ENCODE measurements around the gene EFCAB10. TPM values are rescaled to one million over a fixed set of nuclear protein-coding genes. Genes with fewer than 3 reads are reported as not detected.

Gene EFCAB10
- total and polyA plus RNA-seq, 2 donors from 2014 or later = 0.91 TPM; not detected in 1

DNA sequence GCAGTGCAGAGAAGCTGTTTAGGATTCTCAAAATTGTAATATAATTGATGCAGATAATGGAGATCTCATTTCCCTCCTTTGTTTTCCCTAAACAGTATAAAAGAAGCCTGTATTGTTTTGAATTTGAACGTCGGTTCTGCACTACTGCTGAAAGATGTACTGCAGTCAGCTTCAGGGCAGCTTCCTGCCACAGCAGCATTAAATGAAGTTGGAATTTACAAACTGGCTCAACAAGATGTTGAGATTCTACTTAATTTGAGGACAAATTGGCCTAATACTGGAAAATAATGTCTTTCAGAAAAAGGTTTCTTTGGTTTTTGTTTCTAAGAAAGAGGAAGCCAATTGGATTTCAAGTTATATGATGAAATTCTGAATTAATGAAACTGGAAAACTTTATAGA lies 14.3 kb downstream of the EFCAB10 start:
- intact Hi-C loops (cut with DNase I) = no loop called here
- TF ChIP-seq CTCF (IDR thresholded peaks at IDR 0.05; ENCODE audit: borderline replicate concordance, extremely low read depth, insufficient read depth) = no peak
- Histone ChIP-seq H3K4me1 (ENCODE audit: control insufficient read depth in 2 of 3, insufficient read depth in 2 of 3, low read depth in 1 of 3, low read length in 3 of 3) (no peaks in the 10 kb centered on the region), H3K27ac (ENCODE audit: low read depth in 2 of 2, low read length in 2 of 2) (no peak overlapping the region), H3K9me3 (ENCODE audit: control insufficient read depth in 2 of 3, insufficient read depth in 1 of 3, low read length in 3 of 3) (no peaks in the 10 kb centered on the region), H3K9ac (ENCODE audit: low read length in 3 of 3) (no peak overlapping the region), H3K27me3 (ENCODE audit: control insufficient read depth, insufficient read depth, low read length) (no peaks in the 10 kb centered on the region), H3K4me3 (ENCODE audit: low read length in 3 of 3) (no peak overlapping the region), H3K36me3 (ENCODE audit: control insufficient read depth in 2 of 3, insufficient read depth in 3 of 3, low read length in 3 of 3) (peaks cover 4 to 27% (median 4%) of the 10 kb centered on the region in 3 donors)
- FAIRE-seq (no peak), DNase-seq (no peak)

DNA sequence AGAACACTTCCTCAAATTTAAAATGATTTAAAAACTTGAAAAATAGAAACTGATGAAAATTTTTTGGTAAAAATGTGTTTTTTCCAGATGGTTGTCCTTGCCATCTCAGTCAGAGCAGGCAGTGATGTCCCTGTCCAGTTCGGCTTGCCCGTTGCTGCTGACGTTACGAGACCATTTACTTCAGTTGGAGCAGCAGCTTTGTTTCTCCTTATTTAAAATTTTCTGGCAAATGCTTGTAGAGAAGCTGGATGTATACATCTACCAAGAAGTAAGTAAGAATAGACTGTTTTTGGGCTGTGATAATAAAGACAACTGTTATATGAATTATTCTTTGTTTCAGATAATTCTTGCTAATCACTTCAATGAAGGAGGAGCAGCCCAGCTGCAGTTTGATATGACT lies 16.1 kb downstream of the EFCAB10 start:
- intact Hi-C loops (cut with DNase I) = no loop called here
- DNase-seq = no peak
- Histone ChIP-seq H3K4me3 (ENCODE audit: low read length in 3 of 3) (no peak overlapping the region), H3K27ac (ENCODE audit: low read depth in 2 of 2, low read length in 2 of 2) (no peak overlapping the region), H3K9me3 (ENCODE audit: control insufficient read depth in 2 of 3, insufficient read depth in 1 of 3, low read length in 3 of 3) (no peaks in the 10 kb centered on the region), H3K27me3 (ENCODE audit: control insufficient read depth, insufficient read depth, low read length) (no peaks in the 10 kb centered on the region), H3K36me3 (ENCODE audit: control insufficient read depth in 2 of 3, insufficient read depth in 3 of 3, low read length in 3 of 3) (peaks cover 4 to 29% (median 4%) of the 10 kb centered on the region in 3 donors), H3K4me1 (ENCODE audit: control insufficient read depth in 2 of 3, insufficient read depth in 2 of 3, low read depth in 1 of 3, low read length in 3 of 3) (no peaks in the 10 kb centered on the region), H3K9ac (ENCODE audit: low read length in 3 of 3) (no peak overlapping the region)
- FAIRE-seq = no peak
- TF ChIP-seq CTCF (IDR thresholded peaks at IDR 0.05; ENCODE audit: borderline replicate concordance, extremely low read depth, insufficient read depth) = no peak

- no peak overlapping the region for H3K27ac ChIP-seq (ENCODE audit: low read depth in 2 of 2, low read length in 2 of 2)
- H3K4me1 ChIP-seq (ENCODE audit: control insufficient read depth in 2 of 3, insufficient read depth in 2 of 3, low read depth in 1 of 3, low read length in 3 of 3) = no peaks in the 10 kb centered on the region
- peaks cover 4 to 20% (median 5%) of the 10 kb centered on the region in 3 donors for H3K36me3 ChIP-seq (ENCODE audit: control insufficient read depth in 2 of 3, insufficient read depth in 3 of 3, low read length in 3 of 3)
- DNase-seq (no peak), FAIRE-seq (no peak)
- H3K27me3 ChIP-seq (ENCODE audit: control insufficient read depth, insufficient read depth, low read length) = no peaks in the 10 kb centered on the region
- intact Hi-C loops (cut with DNase I) = no loop called here
- no peak overlapping the region for H3K9ac ChIP-seq (ENCODE audit: low read length in 3 of 3)
- no peak overlapping the region for H3K4me3 ChIP-seq (ENCODE audit: low read length in 3 of 3)
- TF ChIP-seq CTCF (IDR thresholded peaks at IDR 0.05; ENCODE audit: borderline replicate concordance, extremely low read depth, insufficient read depth) = no peak
- no peaks in the 10 kb centered on the region for H3K9me3 ChIP-seq (ENCODE audit: control insufficient read depth in 2 of 3, insufficient read depth in 1 of 3, low read length in 3 of 3)
Measured at GRCh38 chr7:105559926-105560325, 21.4 kb downstream of the EFCAB10 start.

- no peak overlapping the region for H3K9ac ChIP-seq (ENCODE audit: low read length in 3 of 3)
- H3K9me3 ChIP-seq (ENCODE audit: control insufficient read depth in 2 of 3, insufficient read depth in 1 of 3, low read length in 3 of 3) = no peaks in the 10 kb centered on the region
- peaks cover 0 to 31% (median 11%) of the 10 kb centered on the region in 3 donors for H3K36me3 ChIP-seq (ENCODE audit: control insufficient read depth in 2 of 3, insufficient read depth in 3 of 3, low read length in 3 of 3)
- TF ChIP-seq CTCF (IDR thresholded peaks at IDR 0.05; ENCODE audit: borderline replicate concordance, extremely low read depth, insufficient read depth) = no peak
- DNase-seq (no peak), FAIRE-seq (no peak)
- no peaks in the 10 kb centered on the region for H3K27me3 ChIP-seq (ENCODE audit: control insufficient read depth, insufficient read depth, low read length)
- H3K4me1 ChIP-seq (ENCODE audit: control insufficient read depth in 2 of 3, insufficient read depth in 2 of 3, low read depth in 1 of 3, low read length in 3 of 3) = peaks cover 0 to 5% (median 2%) of the 10 kb centered on the region in 3 donors
- H3K4me3 ChIP-seq (ENCODE audit: low read length in 3 of 3) = no peak overlapping the region
- intact Hi-C loops (cut with DNase I) = no loop called here
- no peak overlapping the region for H3K27ac ChIP-seq (ENCODE audit: low read depth in 2 of 2, low read length in 2 of 2)
Measured at GRCh38 chr7:105538339-105538738, 43.0 kb downstream of the EFCAB10 start.

All from kidney (tissue), 14 donors.